Loucy (cell line): ENCODE measurements around the gene ITSN2.

ENCODE experiments used
- H2AFZ ChIP-seq: fragments of 200-600 bp; sonication (generic); 2 replicates; pipeline ENCODE4 v1.6.0; 2016; ENCODE audit warnings: antibody characterized with exemption, mild to moderate bottlenecking, low read length, moderate library complexity
- H3F3A ChIP-seq: fragments of 200-600 bp; 2 replicates; pipeline ENCODE4 v1.6.0; 2016; ENCODE audit warnings: antibody characterized with exemption, low read depth, mild to moderate bottlenecking
- H3K27me3 ChIP-seq: fragments of 200-600 bp; sonication (generic); 2 replicates; pipeline ENCODE4 v1.6.1; 2014; ENCODE audit warnings: low read length, mild to moderate bottlenecking; ENCODE audit not compliant: insufficient read depth, poor library complexity, severe bottlenecking
- H3K36me3 ChIP-seq: fragments of 200-600 bp; sonication (generic); 2 replicates; pipeline ENCODE4 v1.6.1; 2016; ENCODE audit warnings: low read length; ENCODE audit not compliant: insufficient read depth
- H3K4me1 ChIP-seq: fragments of 200-600 bp; sonication (generic); 2 replicates; pipeline ENCODE4 v1.5.1; 2014; ENCODE audit warnings: low read length, mild to moderate bottlenecking; ENCODE audit not compliant: insufficient read depth, poor library complexity, severe bottlenecking
- H3K4me2 ChIP-seq: fragments of 200-600 bp; sonication (generic); 2 replicates; pipeline ENCODE4 v1.6.0; 2014; ENCODE audit warnings: antibody characterized with exemption, low read length, low read depth, mild to moderate bottlenecking; ENCODE audit not compliant: poor library complexity, severe bottlenecking
- H3K4me3 ChIP-seq: fragments of 200-600 bp; sonication (generic); 2 replicates; pipeline ENCODE4 v1.5.1; 2014; ENCODE audit warnings: low read length, mild to moderate bottlenecking, mixed read lengths; ENCODE audit not compliant: poor library complexity, severe bottlenecking
- H3K79me2 ChIP-seq: fragments of 200-600 bp; sonication (generic); 2 replicates; pipeline ENCODE4 v1.6.1; 2014; ENCODE audit warnings: low read length; ENCODE audit not compliant: insufficient read depth
- H3K9ac ChIP-seq: fragments of 200-600 bp; sonication (generic); 2 replicates; pipeline ENCODE4 v1.6.0; 2014; ENCODE audit warnings: mild to moderate bottlenecking, low read depth, low read length, moderate library complexity; ENCODE audit not compliant: poor library complexity, severe bottlenecking
- H3K9me2 ChIP-seq: fragments of 200-600 bp; sonication (generic); replicated peaks from 2 replicates; pipeline ENCODE4 v1.6.1; 2016; ENCODE audit warnings: low read depth, low read length, mixed read lengths
- H3K9me3 ChIP-seq: fragments of 200-600 bp; sonication (generic); 2 replicates; pipeline ENCODE4 v1.6.1; 2014; ENCODE audit warnings: mild to moderate bottlenecking, antibody characterized with exemption, low read length, low read depth; ENCODE audit not compliant: insufficient read depth
- H4K20me1 ChIP-seq: fragments of 200-600 bp; sonication (generic); 2 replicates; pipeline ENCODE4 v1.6.0; 2014; ENCODE audit warnings: antibody characterized with exemption, low read length, mild to moderate bottlenecking; ENCODE audit not compliant: insufficient read depth, poor library complexity, severe bottlenecking
- CTCF ChIP-seq: fragments of 200-600 bp; sonication (generic); conservative IDR thresholded peaks from 2 replicates; pipeline ENCODE4 v1.5.1; 2014; ENCODE audit warnings: mild to moderate bottlenecking, antibody characterized with exemption, low read length
- EZH2phosphoT487 ChIP-seq: fragments of 200-600 bp; IDR thresholded peaks from 2 replicates; pipeline ENCODE4 v1.6.1; 2018; ENCODE audit warnings: antibody characterized with exemption, mild to moderate bottlenecking, moderate library complexity, borderline replicate concordance

Gene ITSN2

GRCh38 chr2:24160761-24161160 lies 199.6 kb downstream of the ITSN2 start:
- Histone ChIP-seq H3K9ac (no peak overlapping the region), H3K9me3 (no peaks in the 10 kb centered on the region), H2AFZ (no peak overlapping the region), H3K4me2 (no peak overlapping the region), H3K4me3 (no peak overlapping the region), H3K36me3 (no peaks in the 10 kb centered on the region), H3K27me3 (no peaks in the 10 kb centered on the region), H4K20me1 (no peaks in the 10 kb centered on the region), H3K9me2 (no peaks in the 10 kb centered on the region), H3F3A (no peaks in the 10 kb centered on the region), H3K79me2 (no peaks in the 10 kb centered on the region), H3K4me1 (no peaks in the 10 kb centered on the region)
- TF ChIP-seq EZH2phosphoT487: no peak
- no peak for TF ChIP-seq CTCF

GRCh38 chr2:24159708-24160107 lies 200.6 kb downstream of the ITSN2 start:
- H3K4me2 ChIP-seq: no peak overlapping the region
- H3F3A ChIP-seq: no peaks in the 10 kb centered on the region
- H3K4me3 ChIP-seq: no peak overlapping the region
- H3K79me2 ChIP-seq: no peaks in the 10 kb centered on the region
- H3K36me3 ChIP-seq: no peaks in the 10 kb centered on the region
- no peaks in the 10 kb centered on the region for H4K20me1 ChIP-seq
- H3K4me1 ChIP-seq: no peaks in the 10 kb centered on the region
- H3K27me3 ChIP-seq: no peaks in the 10 kb centered on the region
- no peak overlapping the region for H3K9ac ChIP-seq
- no peak overlapping the region for H2AFZ ChIP-seq
- no peaks in the 10 kb centered on the region for H3K9me3 ChIP-seq
- TF ChIP-seq CTCF (no peak), EZH2phosphoT487 (no peak)
- H3K9me2 ChIP-seq: no peaks in the 10 kb centered on the region

GRCh38 chr2:24158131-24158530 lies 202.2 kb downstream of the ITSN2 start:
- Histone ChIP-seq H3K9me2 (no peaks in the 10 kb centered on the region), H2AFZ (no peak overlapping the region), H3K36me3 (no peaks in the 10 kb centered on the region), H3K9ac (no peak overlapping the region), H4K20me1 (no peaks in the 10 kb centered on the region), H3K4me3 (no peak overlapping the region), H3K4me1 (no peaks in the 10 kb centered on the region), H3F3A (no peaks in the 10 kb centered on the region), H3K27me3 (no peaks in the 10 kb centered on the region), H3K9me3 (no peaks in the 10 kb centered on the region), H3K79me2 (no peaks in the 10 kb centered on the region), H3K4me2 (no peak overlapping the region)
- TF ChIP-seq EZH2phosphoT487: no peak
- no peak for TF ChIP-seq CTCF
